PC-3 (cell line): Measurements from ENCODE around the gene LYPD5. TPM values are rescaled to one million over a fixed set of nuclear protein-coding genes. Genes with fewer than 3 reads are reported as not detected.
A peak's percentile ranks its signal among the peaks of the same experiment; 100 is the strongest.

Experiments used
- ATAC-seq: fragments of 200-7000 bp; cut with Tn5 transposase; 2 replicates; pipeline ENCODE4 v1.9.1; 2020; ENCODE audit warnings: mild to moderate bottlenecking, moderate library complexity
- BruUV-seq: library from RNA; stranded (reverse); fragments of 400-500 nt; replicated peaks from 2 replicates; lab custom pipeline; 2021; lab: Mats Ljungman, UMichigan
- CTCF ChIA-PET: fragments of 300-600 bp; sonication (Branson Sonifier 250); formaldehyde crosslinking; loops from one replicate; lab custom pipeline; 2022; ENCODE audit warnings: antibody characterized with exemption; lab: Charles Lee
- POLR2A ChIA-PET: fragments of 300-600 bp; sonication (Branson Sonifier 250); formaldehyde crosslinking; loops from one replicate; lab custom pipeline; 2022; ENCODE audit warnings: antibody characterized with exemption; ENCODE audit not compliant: unreplicated experiment; lab: Charles Lee
- DNase-seq: peaks from one replicate; pipeline ENCODE4 v3.0.0-alpha.2; 2015
- H2AFZ ChIP-seq: fragments of 300-600 bp; sonication (generic); 2 replicates; pipeline ENCODE4 v1.6.0; 2016; ENCODE audit warnings: antibody characterized with exemption, low read length
- H3F3A ChIP-seq: fragments of 300-600 bp; sonication (generic); one replicate; pipeline ENCODE4 v1.6.0; 2017; ENCODE audit warnings: antibody characterized with exemption, low read length, control low read depth, mild to moderate bottlenecking; ENCODE audit not compliant: unreplicated experiment
- H3K27ac ChIP-seq: fragments of 300-600 bp; sonication (generic); 2 replicates; pipeline ENCODE4 v1.5.1; 2016; ENCODE audit warnings: mild to moderate bottlenecking, low read length
- H3K27me3 ChIP-seq: fragments of 300-600 bp; sonication (generic); 2 replicates; pipeline ENCODE4 v1.6.1; 2016; ENCODE audit warnings: low read length, mixed read lengths
- H3K36me3 ChIP-seq: fragments of 300-600 bp; sonication (generic); 2 replicates; pipeline ENCODE4 v1.6.1; 2016; ENCODE audit warnings: low read depth, mixed run types, low read length, mixed read lengths
- H3K4me1 ChIP-seq: fragments of 300-600 bp; sonication (generic); 2 replicates; pipeline ENCODE4 v1.5.1; 2016; ENCODE audit warnings: low read length; ENCODE audit not compliant: insufficient read depth
- H3K4me2 ChIP-seq: fragments of 300-600 bp; sonication (generic); 2 replicates; pipeline ENCODE4 v1.6.0; 2016; ENCODE audit warnings: low read length
- H3K4me3 ChIP-seq: fragments of 300-600 bp; sonication (generic); 2 replicates; pipeline ENCODE4 v1.5.1; 2016; ENCODE audit warnings: mild to moderate bottlenecking, low read length, mixed read lengths
- H3K79me2 ChIP-seq: fragments of 300-600 bp; sonication (generic); 2 replicates; pipeline ENCODE4 v1.6.1; 2017; ENCODE audit warnings: low read length, mixed read lengths
- H3K9ac ChIP-seq: fragments of 300-600 bp; sonication (generic); 2 replicates; pipeline ENCODE4 v1.6.0; 2016; ENCODE audit warnings: mild to moderate bottlenecking, low read length
- H3K9me2 ChIP-seq: fragments of 300-600 bp; sonication (generic); replicated peaks from 2 replicates; pipeline ENCODE4 v1.6.1; 2016; ENCODE audit warnings: mixed run types, low read length, mixed read lengths
- H3K9me3 ChIP-seq: fragments of 300-600 bp; sonication (generic); 2 replicates; pipeline ENCODE4 v1.6.1; 2016; ENCODE audit warnings: low read length, mixed read lengths
- H4K20me1 ChIP-seq: fragments of 300-600 bp; sonication (generic); 2 replicates; pipeline ENCODE4 v1.6.1; 2016; ENCODE audit warnings: low read length, mixed read lengths
- EZH2 ChIP-seq: fragments of 300-600 bp; sonication (generic); IDR thresholded peaks from one replicate; pipeline ENCODE4 v1.6.1; 2017; ENCODE audit warnings: antibody characterized with exemption, mild to moderate bottlenecking, low read length; ENCODE audit not compliant: unreplicated experiment
- EZH2phosphoT487 ChIP-seq: fragments of 300-600 bp; sonication (generic); IDR thresholded peaks from 2 replicates; pipeline ENCODE4 v1.6.1; 2018; ENCODE audit warnings: mild to moderate bottlenecking, antibody characterized with exemption, low read length, borderline replicate concordance
- intact Hi-C: fragments of 100-400 bp; cut with micrococcal nuclease; formaldehyde crosslinking; loops from 2 replicates; pipeline ENCODE4 v1.9.0; 2023
- total RNA-seq: library from RNA; depleted of rRNA; stranded (reverse); fragments of >200 nt; gene quantifications from 2 replicates; pipeline ENCODE4 v1.2.3, GENCODE V29; 2014
- TF ChIP-seq, protein P1 (sequence below): fragments of 300-600 bp; sonication (generic); conservative IDR thresholded peaks from 2 replicates; pipeline ENCODE4 v1.5.1; 2017; ENCODE audit warnings: antibody characterized with exemption, low read depth, mild to moderate bottlenecking, low read length

Gene LYPD5
- total RNA-seq, 1 experiment from 2014 or later: 6.8 TPM

DNA sequence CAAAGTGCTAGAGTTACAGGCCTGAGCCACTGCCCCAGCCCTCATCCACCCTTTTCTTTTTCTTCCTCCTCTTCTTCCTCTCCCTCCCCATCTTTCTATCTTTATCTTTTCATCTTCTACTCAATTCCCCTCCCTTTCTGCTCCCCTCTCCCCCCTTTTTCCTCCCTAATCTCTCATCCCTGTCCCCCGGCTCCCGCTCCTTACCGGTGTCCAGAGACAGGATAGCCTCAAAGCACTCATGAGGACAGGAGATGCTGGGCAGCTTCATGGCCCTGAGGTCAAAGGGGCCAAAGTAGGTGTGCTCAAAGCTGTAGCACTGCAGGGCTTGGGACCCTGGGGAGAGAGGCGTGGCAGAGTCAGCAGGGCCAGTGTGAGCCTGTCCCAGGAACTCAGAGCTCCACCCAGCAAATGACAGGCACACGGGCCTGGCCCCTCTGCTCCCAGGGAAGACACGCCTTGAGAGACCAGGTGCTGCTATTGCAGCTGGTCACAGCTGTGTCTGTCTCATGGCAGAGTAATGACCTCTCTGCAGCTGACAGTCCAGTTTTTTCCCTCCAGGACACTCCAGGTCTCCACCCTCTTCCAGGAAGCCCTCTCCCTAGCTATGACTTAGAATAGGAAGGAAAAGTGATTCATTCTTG is 2.6 kb downstream of the LYPD5 start:
- Histone ChIP-seq H3K27ac (no peak overlapping the region), H3F3A (no peaks in the 10 kb centered on the region), H3K9ac (no peak overlapping the region), H3K4me2 (no peak overlapping the region), H3K27me3 (no peaks in the 10 kb centered on the region), H3K79me2 (no peaks in the 10 kb centered on the region), H3K4me1 (peaks cover 11% of the 10 kb centered on the region), H3K9me2 (no peaks in the 10 kb centered on the region), H3K4me3 (no peak overlapping the region), H3K9me3 (no peaks in the 10 kb centered on the region), H2AFZ (no peak overlapping the region), H3K36me3 (no peaks in the 10 kb centered on the region), H4K20me1 (no peaks in the 10 kb centered on the region)
- ATAC-seq: peak; percentile 54
- intact Hi-C loops: no loop called here
- ChIA-PET POLR2A (no interaction called here), CTCF (no interaction called here)
- peak; percentile 32 for DNase-seq
- no TSS peak for BruUV-seq
- TF ChIP-seq EZH2phosphoT487 (no peak), EZH2 (no peak)
- TF ChIP-seq, protein P1, sequence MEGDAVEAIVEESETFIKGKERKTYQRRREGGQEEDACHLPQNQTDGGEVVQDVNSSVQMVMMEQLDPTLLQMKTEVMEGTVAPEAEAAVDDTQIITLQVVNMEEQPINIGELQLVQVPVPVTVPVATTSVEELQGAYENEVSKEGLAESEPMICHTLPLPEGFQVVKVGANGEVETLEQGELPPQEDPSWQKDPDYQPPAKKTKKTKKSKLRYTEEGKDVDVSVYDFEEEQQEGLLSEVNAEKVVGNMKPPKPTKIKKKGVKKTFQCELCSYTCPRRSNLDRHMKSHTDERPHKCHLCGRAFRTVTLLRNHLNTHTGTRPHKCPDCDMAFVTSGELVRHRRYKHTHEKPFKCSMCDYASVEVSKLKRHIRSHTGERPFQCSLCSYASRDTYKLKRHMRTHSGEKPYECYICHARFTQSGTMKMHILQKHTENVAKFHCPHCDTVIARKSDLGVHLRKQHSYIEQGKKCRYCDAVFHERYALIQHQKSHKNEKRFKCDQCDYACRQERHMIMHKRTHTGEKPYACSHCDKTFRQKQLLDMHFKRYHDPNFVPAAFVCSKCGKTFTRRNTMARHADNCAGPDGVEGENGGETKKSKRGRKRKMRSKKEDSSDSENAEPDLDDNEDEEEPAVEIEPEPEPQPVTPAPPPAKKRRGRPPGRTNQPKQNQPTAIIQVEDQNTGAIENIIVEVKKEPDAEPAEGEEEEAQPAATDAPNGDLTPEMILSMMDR: no peak

DNA sequence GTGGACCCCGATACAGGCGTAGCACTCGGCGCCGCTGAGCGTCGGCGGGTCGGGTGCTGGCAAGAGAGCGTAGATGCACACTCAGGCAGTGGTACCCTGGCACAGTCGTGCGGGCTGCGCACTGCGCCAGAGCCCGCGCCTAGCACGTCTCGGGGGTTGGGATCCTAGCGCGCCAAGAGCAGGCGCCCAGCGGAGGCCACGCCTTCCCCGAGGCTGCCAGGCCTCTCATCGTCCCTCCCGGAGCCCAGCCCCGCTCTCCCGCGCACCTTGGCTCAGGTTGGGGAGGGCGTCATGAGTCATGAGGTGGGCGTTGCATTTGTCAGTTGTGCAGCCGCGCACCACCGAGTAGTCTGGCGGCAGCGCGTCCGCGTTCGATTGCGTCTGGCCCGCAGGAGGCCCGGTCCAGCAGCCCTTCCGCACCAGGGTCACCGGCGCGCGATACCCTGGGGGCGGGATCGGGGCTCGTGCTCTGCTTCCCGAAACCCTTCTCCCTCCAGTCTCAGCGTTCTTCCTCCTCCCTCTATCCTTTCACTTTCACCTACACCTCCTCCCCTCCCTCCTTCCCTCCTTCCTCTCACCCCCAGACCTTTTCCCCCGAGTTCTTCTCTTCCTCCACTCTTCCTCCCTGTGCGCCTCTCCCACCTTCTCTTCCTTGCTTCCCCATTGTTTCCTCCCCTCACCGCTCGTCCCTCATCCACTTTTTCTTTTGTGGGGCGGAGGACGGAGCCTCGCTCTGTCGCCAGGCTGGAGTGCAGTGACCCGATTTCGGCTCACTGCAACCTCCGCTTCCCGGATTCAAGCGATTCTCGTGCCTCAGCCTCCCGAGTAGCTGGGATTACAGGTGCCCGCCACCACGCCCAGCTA is 3.5 kb downstream of the LYPD5 start:
- intact Hi-C loops: no loop called here
- ATAC-seq (peak; percentile 88), DNase-seq (peak; percentile 76)
- no peaks in the 10 kb centered on the region for H3K27me3 ChIP-seq
- TF ChIP-seq EZH2phosphoT487 (no peak), EZH2 (no peak)
- no TSS peak for BruUV-seq
- H3K4me2 ChIP-seq: peak overlapping the region; percentile 95
- H3K9me2 ChIP-seq: no peaks in the 10 kb centered on the region
- H4K20me1 ChIP-seq: no peaks in the 10 kb centered on the region
- H3K27ac ChIP-seq: no peak overlapping the region
- H3F3A ChIP-seq: no peaks in the 10 kb centered on the region
- CTCF ChIA-PET: no interaction called here
- POLR2A ChIA-PET: no interaction called here
- no peaks in the 10 kb centered on the region for H3K79me2 ChIP-seq
- H3K4me3 ChIP-seq: peak overlapping the region; percentile 73
- H3K9me3 ChIP-seq: no peaks in the 10 kb centered on the region
- peak overlapping the region; percentile 37; the same call in 1 of the 2 replicates for H3K9ac ChIP-seq
- peaks cover 11% of the 10 kb centered on the region for H3K4me1 ChIP-seq
- H3K36me3 ChIP-seq: no peaks in the 10 kb centered on the region
- peak overlapping the region; percentile 95 for H2AFZ ChIP-seq

DNA sequence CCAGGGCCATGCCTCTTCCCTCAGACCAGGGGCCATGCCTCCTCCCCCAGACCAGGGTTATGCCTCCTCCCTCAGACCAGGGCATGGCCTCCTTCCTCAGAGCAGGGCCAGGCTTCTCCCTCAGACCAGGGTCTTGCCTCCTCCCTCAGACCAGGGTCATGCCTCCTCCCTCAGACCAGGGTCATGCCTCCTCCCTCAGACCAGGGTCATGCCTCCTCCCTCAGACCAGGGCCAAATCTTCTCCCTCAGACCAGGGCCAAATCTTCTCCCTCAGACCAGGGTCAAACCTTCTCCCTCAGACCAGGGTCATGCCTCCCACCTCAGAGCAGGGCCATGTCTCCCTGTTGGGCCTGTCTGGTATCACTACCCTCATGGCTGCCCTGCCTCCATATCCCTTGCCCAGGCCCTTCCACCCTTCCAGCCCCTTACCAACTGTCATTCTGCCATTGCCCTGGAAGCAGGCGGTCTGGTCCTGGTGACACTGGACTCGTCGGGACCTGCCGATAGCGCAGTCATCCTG is 4.2 kb downstream of the LYPD5 start:
- ATAC-seq (no peak; the same call in none of the 2 replicates), DNase-seq (no peak)
- Histone ChIP-seq H3K9me2 (no peaks in the 10 kb centered on the region), H3K4me3 (peak overlapping the region; percentile 73), H4K20me1 (no peaks in the 10 kb centered on the region), H3K27me3 (no peaks in the 10 kb centered on the region), H3K9ac (peak overlapping the region; percentile 37; the same call in 1 of the 2 replicates), H3K9me3 (no peaks in the 10 kb centered on the region), H3K27ac (no peak overlapping the region), H3K4me2 (peak overlapping the region; percentile 95), H3K4me1 (peaks cover 11% of the 10 kb centered on the region), H3F3A (no peaks in the 10 kb centered on the region), H3K79me2 (no peaks in the 10 kb centered on the region), H2AFZ (peak overlapping the region; percentile 95), H3K36me3 (no peaks in the 10 kb centered on the region)
- ChIA-PET CTCF (no interaction called here), POLR2A (no interaction called here)
- TF ChIP-seq, protein P1: no peak
- TF ChIP-seq EZH2 (no peak), EZH2phosphoT487 (no peak)
- intact Hi-C loops: no loop called here
- BruUV-seq: no TSS peak
